Astrocyte of the spinal cord (primary cell): ENCODE data around the gene UBASH3B.
"Not testable (repeated sequence)": the region's sequence is repeated elsewhere in the genome, so short reads cannot be mapped to it uniquely, and the experiment has no call there.

Experiments
- DNase-seq: peaks from one replicate; pipeline ENCODE4 v3.0.0; 2011; ENCODE audit warnings: low read depth, low spot score
- H3K4me3 ChIP-seq: 2 replicates; pipeline ENCODE4 v1.5.1; 2011; ENCODE audit warnings: low read depth, mild to moderate bottlenecking, low read length, moderate library complexity
- CTCF ChIP-seq: IDR thresholded peaks from 2 replicates; pipeline ENCODE4 v1.5.1; 2012; ENCODE audit warnings: low read depth, mild to moderate bottlenecking, low read length, inconsistent platforms
- in situ Hi-C: cut with HindIII; loops from 2 replicates; pipeline ENCODE4 v1.10.0; 2017; ENCODE audit warnings: low sequenced_read_pairs

Gene UBASH3B

GRCh38 chr11:122820158-122820557 is 164.6 kb downstream of the UBASH3B start:
- no peak for DNase-seq
- no peak for TF ChIP-seq CTCF
- H3K4me3 ChIP-seq: no peak overlapping the region
- in situ Hi-C loops: no loop called here

- DNase-seq: no peak
- in situ Hi-C loops: no loop called here
- no peak for TF ChIP-seq CTCF
- no peak overlapping the region for H3K4me3 ChIP-seq
Observed at GRCh38 chr11:122821169-122821568, 165.6 kb downstream of the UBASH3B start.

- no peak for TF ChIP-seq CTCF
- H3K4me3 ChIP-seq: no peak overlapping the region
- in situ Hi-C loops: no loop called here
- DNase-seq: no peak
Observed at GRCh38 chr11:122822241-122822640, 166.7 kb downstream of the UBASH3B start.

- no peak for DNase-seq
- TF ChIP-seq CTCF: no peak
- no peak overlapping the region for H3K4me3 ChIP-seq
- in situ Hi-C loops: no loop called here
Observed at GRCh38 chr11:122823564-122823963, 168.0 kb downstream of the UBASH3B start.

GRCh38 chr11:122829371-122829770 is 173.8 kb downstream of the UBASH3B start:
- DNase-seq: peak; percentile 19
- in situ Hi-C loops, H3K4me3 ChIP-seq: not testable (repeated sequence)

- not testable (repeated sequence) for H3K4me3 ChIP-seq
Observed at GRCh38 chr11:122832297-122832696, 176.8 kb downstream of the UBASH3B start.

GRCh38 chr11:122832721-122833470 is 177.4 kb downstream of the UBASH3B start:
- TF ChIP-seq CTCF: no peak
- no peak overlapping the region for H3K4me3 ChIP-seq
- no peak for DNase-seq
- in situ Hi-C loops: no loop called here

More at GRCh38 chr11:122832297-122832696, 176.8 kb downstream of the UBASH3B start:
- in situ Hi-C loops, DNase-seq: not testable (repeated sequence)
